K562 (cell line): Measurements from ENCODE around the gene GLTPD2. TPM values are rescaled to one million over a fixed set of nuclear protein-coding genes. Genes with fewer than 3 reads are reported as not detected.

ENCODE experiments used
- ASH1L ChIP-seq: fragments of 450-650 bp; IDR thresholded peaks from 2 replicates; pipeline ENCODE4 v1.6.1; 2018; ENCODE audit warnings: borderline replicate concordance, mild to moderate bottlenecking, low read depth; ENCODE audit not compliant: partially characterized antibody
- CBFA2T2 ChIP-seq: fragments of 450-650 bp; conservative IDR thresholded peaks from 2 replicates; pipeline ENCODE4 v1.6.1; 2017; ENCODE audit warnings: mild to moderate bottlenecking
- CBX2 ChIP-seq: fragments of 200-600 bp; sonication (generic); IDR thresholded peaks from one replicate; pipeline ENCODE4 v1.6.1; 2012; ENCODE audit warnings: mild to moderate bottlenecking, low read length, inconsistent platforms; ENCODE audit not compliant: insufficient read depth, poor library complexity, severe bottlenecking
- CHD2 ChIP-seq: IDR thresholded peaks from 2 replicates; pipeline ENCODE4 v1.6.1; 2011; ENCODE audit warnings: low read depth, low read length
- LARP7 ChIP-seq: fragments of 450-650 bp; IDR thresholded peaks from 2 replicates; pipeline ENCODE4 v1.6.1; 2016
- NFXL1 ChIP-seq: fragments of 450-650 bp; formaldehyde crosslinking; IDR thresholded peaks from 2 replicates; pipeline ENCODE4 v1.4.0; 2021; ENCODE audit warnings: mild to moderate bottlenecking
- PHF21A ChIP-seq: fragments of 450-650 bp; IDR thresholded peaks from 2 replicates; pipeline ENCODE4 v1.6.1; 2017; ENCODE audit warnings: low read depth, borderline replicate concordance
- POLR2B ChIP-seq: fragments of 450-650 bp; IDR thresholded peaks from 2 replicates; pipeline ENCODE4 v1.6.1; 2018; ENCODE audit warnings: low read depth; ENCODE audit not compliant: partially characterized antibody
- SIRT6 ChIP-seq: IDR thresholded peaks from one replicate; pipeline ENCODE4 v1.6.1; 2012; ENCODE audit warnings: low read depth, mild to moderate bottlenecking, control low read depth, inconsistent platforms, low read length, moderate library complexity
- ZBTB8A ChIP-seq: fragments of 450-650 bp; IDR thresholded peaks from 2 replicates; pipeline ENCODE4 v1.6.1; 2018; ENCODE audit warnings: mild to moderate bottlenecking, moderate library complexity; ENCODE audit not compliant: partially characterized antibody
- ZKSCAN3 ChIP-seq: fragments of 250-450 bp; sonication (Bioruptor Pico); IDR thresholded peaks from 2 replicates; pipeline ENCODE4 v1.4.0; 2020
- ZNF134 ChIP-seq: fragments of 250-450 bp; sonication (Bioruptor Pico); conservative IDR thresholded peaks from 2 replicates; pipeline ENCODE4 v1.4.0; 2020
- ZNF263 ChIP-seq: sonication (generic); formaldehyde crosslinking; IDR thresholded peaks from 2 replicates; pipeline ENCODE4 v1.8.0; 2022; ENCODE audit warnings: mild to moderate bottlenecking, missing genetic modification reagents, borderline replicate concordance
- ZNF384 ChIP-seq: IDR thresholded peaks from 2 replicates; pipeline ENCODE4 v1.6.1; 2012; ENCODE audit warnings: low read depth, low read length, improper control_type of control experiment
- polyA plus RNA-seq, 8 experiments: library from polyadenylated mRNA; depleted of rRNA in 4 of 8; stranded (reverse) in 5 of 8; unstranded in 3 of 8; fragments of >200 nt; fragmentation: Nextera tagmentation in 2 of 8; fragmentation: Illumina TruSeq in 1 of 8; extraction: Ambion mirVana in 2 of 8; extraction: Trizol in 1 of 8; gene quantifications; 2 replicates each; pipeline versions ENCODE4 v1.2.1 to v1.2.3, GENCODE V29; 2011 to 2014; ENCODE audit warnings: inconsistent platforms in 1 of 8, missing spikeins in 1 of 8
- total RNA-seq, 7 experiments: library from RNA; depleted of rRNA in 6 of 7; stranded (reverse); fragments of >200 nt in 6 of 7; fragmentation: Illumina TruSeq in 2 of 7; extraction: Trizol in 2 of 7; gene quantifications; 2 replicates each; pipeline versions ENCODE4 v1.2.1 to v1.2.3, GENCODE V29; 2011 to 2021; ENCODE audit warnings: low replicate concordance in 1 of 7
- TF ChIP-seq, protein P1 (sequence below), 2 experiments: fragments of 250-450 bp in 1 of 2; fragments of 450-650 bp in 1 of 2; sonication (Bioruptor Pico) in 1 of 2; IDR thresholded peaks; 2 replicates each; pipeline versions ENCODE4 v1.6.1 to v1.8.0; 2016 to 2021; ENCODE audit warnings: mild to moderate bottlenecking in 2 of 2, moderate library complexity in 2 of 2, missing compliant biosample characterization in 1 of 2, missing genetic modification characterization in 1 of 2
- TF ChIP-seq, protein P2 (sequence below), 2 experiments: fragments of 150-350 bp in 1 of 2; IDR thresholded peaks; 2 replicates each; pipeline ENCODE4 v1.6.1; 2012 to 2016; ENCODE audit warnings: low read depth in 2 of 2, low read length in 2 of 2, mild to moderate bottlenecking in 1 of 2, moderate library complexity in 1 of 2
- TF ChIP-seq, protein P3 (sequence below): fragments of 250-450 bp; sonication (Bioruptor Pico); IDR thresholded peaks from 2 replicates; pipeline ENCODE4 v1.8.0; 2021; ENCODE audit warnings: mild to moderate bottlenecking, moderate library complexity
- TF ChIP-seq, protein P4 (sequence below): fragments of 250-450 bp; sonication (Bioruptor Pico); IDR thresholded peaks from 2 replicates; pipeline ENCODE4 v1.5.0; 2022; ENCODE audit warnings: mild to moderate bottlenecking

GLTPD2 gene
- total and polyA plus RNA-seq, 9 of the 15 experiments (the other 6 are each of a cell fraction or from before 2014, with no cell fraction given) = not detected

DNA sequence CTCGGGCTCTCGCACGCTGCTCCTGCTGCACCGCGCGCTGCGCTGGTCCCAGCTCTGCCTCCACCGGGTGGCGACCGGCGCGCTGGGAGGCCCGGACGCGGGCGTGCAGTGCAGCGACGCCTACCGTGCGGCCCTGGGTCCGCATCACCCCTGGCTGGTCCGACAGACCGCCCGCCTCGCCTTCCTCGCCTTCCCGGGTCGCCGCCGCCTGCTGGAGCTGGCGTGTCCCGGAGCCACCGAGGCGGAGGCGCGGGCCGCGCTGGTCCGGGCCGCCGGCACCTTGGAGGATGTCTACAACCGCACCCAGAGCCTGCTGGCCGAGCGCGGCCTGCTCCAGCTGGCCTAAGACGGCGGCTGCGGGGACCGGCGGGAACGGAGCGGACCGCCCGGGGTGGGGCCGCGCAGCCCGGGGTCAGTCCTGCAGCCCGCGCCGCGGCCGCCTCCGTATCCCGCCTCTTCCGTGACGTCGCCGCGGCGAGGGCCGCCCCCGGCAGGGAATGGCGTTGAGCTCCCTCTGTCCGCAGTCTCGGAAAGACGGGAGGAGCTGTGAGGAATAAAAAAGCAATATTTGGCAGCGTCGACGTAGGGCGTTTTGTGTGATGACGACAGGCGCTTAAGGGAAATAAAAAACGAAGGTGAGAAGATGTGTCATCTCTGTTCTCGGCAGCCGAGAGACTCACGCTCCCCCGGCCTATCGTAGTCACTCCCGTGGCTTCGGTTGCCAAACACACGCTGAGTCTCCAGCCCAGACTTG is 1.4 kb downstream of the GLTPD2 start (continued):
- TF ChIP-seq ZNF384 = no peak
- TF ChIP-seq, protein P1, sequence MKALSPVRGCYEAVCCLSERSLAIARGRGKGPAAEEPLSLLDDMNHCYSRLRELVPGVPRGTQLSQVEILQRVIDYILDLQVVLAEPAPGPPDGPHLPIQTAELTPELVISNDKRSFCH (CRISPR knock-in tag; IDR thresholded peaks at IDR 0.05) = no peak
- TF ChIP-seq, protein P1 (tag; IDR thresholded peaks at IDR 0.05) = peak; percentile 86
- TF ChIP-seq, protein P2, sequence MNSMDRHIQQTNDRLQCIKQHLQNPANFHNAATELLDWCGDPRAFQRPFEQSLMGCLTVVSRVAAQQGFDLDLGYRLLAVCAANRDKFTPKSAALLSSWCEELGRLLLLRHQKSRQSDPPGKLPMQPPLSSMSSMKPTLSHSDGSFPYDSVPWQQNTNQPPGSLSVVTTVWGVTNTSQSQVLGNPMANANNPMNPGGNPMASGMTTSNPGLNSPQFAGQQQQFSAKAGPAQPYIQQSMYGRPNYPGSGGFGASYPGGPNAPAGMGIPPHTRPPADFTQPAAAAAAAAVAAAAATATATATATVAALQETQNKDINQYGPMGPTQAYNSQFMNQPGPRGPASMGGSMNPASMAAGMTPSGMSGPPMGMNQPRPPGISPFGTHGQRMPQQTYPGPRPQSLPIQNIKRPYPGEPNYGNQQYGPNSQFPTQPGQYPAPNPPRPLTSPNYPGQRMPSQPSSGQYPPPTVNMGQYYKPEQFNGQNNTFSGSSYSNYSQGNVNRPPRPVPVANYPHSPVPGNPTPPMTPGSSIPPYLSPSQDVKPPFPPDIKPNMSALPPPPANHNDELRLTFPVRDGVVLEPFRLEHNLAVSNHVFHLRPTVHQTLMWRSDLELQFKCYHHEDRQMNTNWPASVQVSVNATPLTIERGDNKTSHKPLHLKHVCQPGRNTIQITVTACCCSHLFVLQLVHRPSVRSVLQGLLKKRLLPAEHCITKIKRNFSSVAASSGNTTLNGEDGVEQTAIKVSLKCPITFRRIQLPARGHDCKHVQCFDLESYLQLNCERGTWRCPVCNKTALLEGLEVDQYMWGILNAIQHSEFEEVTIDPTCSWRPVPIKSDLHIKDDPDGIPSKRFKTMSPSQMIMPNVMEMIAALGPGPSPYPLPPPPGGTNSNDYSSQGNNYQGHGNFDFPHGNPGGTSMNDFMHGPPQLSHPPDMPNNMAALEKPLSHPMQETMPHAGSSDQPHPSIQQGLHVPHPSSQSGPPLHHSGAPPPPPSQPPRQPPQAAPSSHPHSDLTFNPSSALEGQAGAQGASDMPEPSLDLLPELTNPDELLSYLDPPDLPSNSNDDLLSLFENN (IDR thresholded peaks at IDR 0.05; ENCODE audit: low read depth in 2 of 2, low read length in 2 of 2) = no peak
- no peak for TF ChIP-seq ZBTB8A
- TF ChIP-seq, protein P3, sequence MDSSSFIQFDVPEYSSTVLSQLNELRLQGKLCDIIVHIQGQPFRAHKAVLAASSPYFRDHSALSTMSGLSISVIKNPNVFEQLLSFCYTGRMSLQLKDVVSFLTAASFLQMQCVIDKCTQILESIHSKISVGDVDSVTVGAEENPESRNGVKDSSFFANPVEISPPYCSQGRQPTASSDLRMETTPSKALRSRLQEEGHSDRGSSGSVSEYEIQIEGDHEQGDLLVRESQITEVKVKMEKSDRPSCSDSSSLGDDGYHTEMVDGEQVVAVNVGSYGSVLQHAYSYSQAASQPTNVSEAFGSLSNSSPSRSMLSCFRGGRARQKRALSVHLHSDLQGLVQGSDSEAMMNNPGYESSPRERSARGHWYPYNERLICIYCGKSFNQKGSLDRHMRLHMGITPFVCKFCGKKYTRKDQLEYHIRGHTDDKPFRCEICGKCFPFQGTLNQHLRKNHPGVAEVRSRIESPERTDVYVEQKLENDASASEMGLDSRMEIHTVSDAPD (CRISPR knock-in tag) = no peak
- peak; percentile 24; the same call in 1 of the 2 replicates for TF ChIP-seq CHD2
- TF ChIP-seq PHF21A = no peak
- TF ChIP-seq NFXL1 = no peak
- no peak for TF ChIP-seq LARP7
- no peak for TF ChIP-seq SIRT6
- TF ChIP-seq ZNF134 (CRISPR knock-in tag) = no peak
- no peak for TF ChIP-seq ASH1L
- TF ChIP-seq POLR2B = peak; percentile 26
- TF ChIP-seq CBX2 = no peak
- TF ChIP-seq ZNF263 (CRISPR knock-in tag) = no peak
- TF ChIP-seq CBFA2T2 = no peak
- TF ChIP-seq, protein P4, sequence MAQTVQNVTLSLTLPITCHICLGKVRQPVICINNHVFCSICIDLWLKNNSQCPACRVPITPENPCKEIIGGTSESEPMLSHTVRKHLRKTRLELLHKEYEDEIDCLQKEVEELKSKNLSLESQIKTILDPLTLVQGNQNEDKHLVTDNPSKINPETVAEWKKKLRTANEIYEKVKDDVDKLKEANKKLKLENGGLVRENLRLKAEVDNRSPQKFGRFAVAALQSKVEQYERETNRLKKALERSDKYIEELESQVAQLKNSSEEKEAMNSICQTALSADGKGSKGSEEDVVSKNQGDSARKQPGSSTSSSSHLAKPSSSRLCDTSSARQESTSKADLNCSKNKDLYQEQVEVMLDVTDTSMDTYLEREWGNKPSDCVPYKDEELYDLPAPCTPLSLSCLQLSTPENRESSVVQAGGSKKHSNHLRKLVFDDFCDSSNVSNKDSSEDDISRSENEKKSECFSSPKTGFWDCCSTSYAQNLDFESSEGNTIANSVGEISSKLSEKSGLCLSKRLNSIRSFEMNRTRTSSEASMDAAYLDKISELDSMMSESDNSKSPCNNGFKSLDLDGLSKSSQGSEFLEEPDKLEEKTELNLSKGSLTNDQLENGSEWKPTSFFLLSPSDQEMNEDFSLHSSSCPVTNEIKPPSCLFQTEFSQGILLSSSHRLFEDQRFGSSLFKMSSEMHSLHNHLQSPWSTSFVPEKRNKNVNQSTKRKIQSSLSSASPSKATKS (CRISPR knock-in tag) = no peak
- TF ChIP-seq ZKSCAN3 (CRISPR knock-in tag) = no peak
